ENCODE measurements around the gene ARHGAP1. TPM values are rescaled to one million over a fixed set of nuclear protein-coding genes. Genes with fewer than 3 reads are reported as not detected.

ARHGAP1 gene
- total and polyA plus RNA-seq, 2 of the 13 experiments (the other 11 are each of a cell fraction or from before 2014, with no cell fraction given): 18.6 to 30.3 TPM

DNA sequence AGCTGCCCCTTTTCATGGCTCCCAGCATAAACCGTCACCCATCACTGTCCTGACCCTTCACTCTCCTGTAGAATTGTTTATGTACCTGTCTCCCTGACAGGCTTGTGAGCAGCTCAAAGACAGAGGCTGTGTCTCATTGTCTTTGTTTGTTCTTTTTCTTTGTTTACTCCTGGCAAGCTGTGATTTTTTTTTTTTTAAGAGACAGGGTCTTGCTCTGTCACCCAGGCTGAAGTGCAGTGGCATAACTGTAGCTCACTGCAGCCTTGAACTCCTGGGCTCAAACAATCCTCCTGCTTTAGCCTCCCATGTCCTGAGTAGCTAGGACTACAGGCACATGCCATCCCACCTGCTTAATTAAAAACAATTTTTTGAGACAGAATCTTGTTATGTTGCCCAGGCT is 9.7 kb downstream of the ARHGAP1 start (continued):
- TF ChIP-seq, protein P1, sequence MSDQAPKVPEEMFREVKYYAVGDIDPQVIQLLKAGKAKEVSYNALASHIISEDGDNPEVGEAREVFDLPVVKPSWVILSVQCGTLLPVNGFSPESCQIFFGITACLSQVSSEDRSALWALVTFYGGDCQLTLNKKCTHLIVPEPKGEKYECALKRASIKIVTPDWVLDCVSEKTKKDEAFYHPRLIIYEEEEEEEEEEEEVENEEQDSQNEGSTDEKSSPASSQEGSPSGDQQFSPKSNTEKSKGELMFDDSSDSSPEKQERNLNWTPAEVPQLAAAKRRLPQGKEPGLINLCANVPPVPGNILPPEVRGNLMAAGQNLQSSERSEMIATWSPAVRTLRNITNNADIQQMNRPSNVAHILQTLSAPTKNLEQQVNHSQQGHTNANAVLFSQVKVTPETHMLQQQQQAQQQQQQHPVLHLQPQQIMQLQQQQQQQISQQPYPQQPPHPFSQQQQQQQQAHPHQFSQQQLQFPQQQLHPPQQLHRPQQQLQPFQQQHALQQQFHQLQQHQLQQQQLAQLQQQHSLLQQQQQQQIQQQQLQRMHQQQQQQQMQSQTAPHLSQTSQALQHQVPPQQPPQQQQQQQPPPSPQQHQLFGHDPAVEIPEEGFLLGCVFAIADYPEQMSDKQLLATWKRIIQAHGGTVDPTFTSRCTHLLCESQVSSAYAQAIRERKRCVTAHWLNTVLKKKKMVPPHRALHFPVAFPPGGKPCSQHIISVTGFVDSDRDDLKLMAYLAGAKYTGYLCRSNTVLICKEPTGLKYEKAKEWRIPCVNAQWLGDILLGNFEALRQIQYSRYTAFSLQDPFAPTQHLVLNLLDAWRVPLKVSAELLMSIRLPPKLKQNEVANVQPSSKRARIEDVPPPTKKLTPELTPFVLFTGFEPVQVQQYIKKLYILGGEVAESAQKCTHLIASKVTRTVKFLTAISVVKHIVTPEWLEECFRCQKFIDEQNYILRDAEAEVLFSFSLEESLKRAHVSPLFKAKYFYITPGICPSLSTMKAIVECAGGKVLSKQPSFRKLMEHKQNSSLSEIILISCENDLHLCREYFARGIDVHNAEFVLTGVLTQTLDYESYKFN (CRISPR knock-in tag; conservative IDR thresholded peaks at IDR 0.05): peak; percentile 65
- peak; percentile 57 for TF ChIP-seq GATAD2A (CRISPR knock-in tag; IDR thresholded peaks at IDR 0.05)
- peak; percentile 69 for TF ChIP-seq FOXA3 (CRISPR knock-in tag; IDR thresholded peaks at IDR 0.05)
- no peak for TF ChIP-seq U2AF1 (optimal IDR thresholded peaks at IDR 0.05; ENCODE audit: low read depth, low read length)
- no peak for TF ChIP-seq ZNF572 (CRISPR knock-in tag; IDR thresholded peaks at IDR 0.05)
- no peak for TF ChIP-seq TAF1 (CRISPR knock-in tag; IDR thresholded peaks at IDR 0.05)
- TF ChIP-seq, protein P2, sequence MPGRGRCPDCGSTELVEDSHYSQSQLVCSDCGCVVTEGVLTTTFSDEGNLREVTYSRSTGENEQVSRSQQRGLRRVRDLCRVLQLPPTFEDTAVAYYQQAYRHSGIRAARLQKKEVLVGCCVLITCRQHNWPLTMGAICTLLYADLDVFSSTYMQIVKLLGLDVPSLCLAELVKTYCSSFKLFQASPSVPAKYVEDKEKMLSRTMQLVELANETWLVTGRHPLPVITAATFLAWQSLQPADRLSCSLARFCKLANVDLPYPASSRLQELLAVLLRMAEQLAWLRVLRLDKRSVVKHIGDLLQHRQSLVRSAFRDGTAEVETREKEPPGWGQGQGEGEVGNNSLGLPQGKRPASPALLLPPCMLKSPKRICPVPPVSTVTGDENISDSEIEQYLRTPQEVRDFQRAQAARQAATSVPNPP (CRISPR knock-in tag; IDR thresholded peaks at IDR 0.05): no peak
- 0 out of 2 replicates have a peak, but pooled peaks have one; percentile 36 for TF ChIP-seq SOX13 (IDR thresholded peaks at IDR 0.05)
- TF ChIP-seq SOX13 (CRISPR knock-in tag; conservative IDR thresholded peaks at IDR 0.05 in 1 of 2, IDR thresholded peaks at IDR 0.05 in 1 of 2): peak in 1 of 2 experiments; percentile 83; a peak in 2 of 4 replicates
- no peak for TF ChIP-seq ZNF891 (CRISPR knock-in tag; IDR thresholded peaks at IDR 0.05)
- TF ChIP-seq ZNF292 (CRISPR knock-in tag; IDR thresholded peaks at IDR 0.05; ENCODE audit: borderline replicate concordance, low read depth): 0 out of 2 replicates have a peak, but pooled peaks have one; percentile 31
- peak; percentile 14; the same call in 1 of the 2 replicates for TF ChIP-seq RCOR2 (CRISPR knock-in tag; IDR thresholded peaks at IDR 0.05)
- TF ChIP-seq RXRB (CRISPR knock-in tag; IDR thresholded peaks at IDR 0.05; ENCODE audit: borderline replicate concordance): peak; percentile 42; the same call in 1 of the 2 replicates
- TF ChIP-seq EEA1 (CRISPR knock-in tag; IDR thresholded peaks at IDR 0.05; ENCODE audit: borderline replicate concordance): no peak
- TF ChIP-seq ZKSCAN5 (CRISPR knock-in tag; IDR thresholded peaks at IDR 0.05): no peak
- TF ChIP-seq ZBTB1 (CRISPR knock-in tag; IDR thresholded peaks at IDR 0.05; ENCODE audit: borderline replicate concordance): no peak
- TF ChIP-seq EED (CRISPR knock-in tag; IDR thresholded peaks at IDR 0.05): no peak
- 0 out of 2 replicates have a peak, but pooled peaks have one; percentile 40 for TF ChIP-seq ZNF605 (CRISPR knock-in tag; IDR thresholded peaks at IDR 0.05)
- TF ChIP-seq, protein P3, sequence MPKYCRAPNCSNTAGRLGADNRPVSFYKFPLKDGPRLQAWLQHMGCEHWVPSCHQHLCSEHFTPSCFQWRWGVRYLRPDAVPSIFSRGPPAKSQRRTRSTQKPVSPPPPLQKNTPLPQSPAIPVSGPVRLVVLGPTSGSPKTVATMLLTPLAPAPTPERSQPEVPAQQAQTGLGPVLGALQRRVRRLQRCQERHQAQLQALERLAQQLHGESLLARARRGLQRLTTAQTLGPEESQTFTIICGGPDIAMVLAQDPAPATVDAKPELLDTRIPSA (CRISPR knock-in tag; IDR thresholded peaks at IDR 0.05; ENCODE audit: borderline replicate concordance): no peak
- TF ChIP-seq ZNF205 (CRISPR knock-in tag; IDR thresholded peaks at IDR 0.05): peak; percentile 70; the same call in 1 of the 2 replicates
- TF ChIP-seq ZNF569 (CRISPR knock-in tag; IDR thresholded peaks at IDR 0.05; ENCODE audit: borderline replicate concordance): no peak
- peak; percentile 52 for TF ChIP-seq SKI (IDR thresholded peaks at IDR 0.05; ENCODE audit: partially characterized antibody)
- TF ChIP-seq FOXP1 (IDR thresholded peaks at IDR 0.05): no peak; the same call in 1 of the 2 replicates
- TF ChIP-seq FOXP1 (CRISPR knock-in tag; IDR thresholded peaks at IDR 0.05): peak; percentile 83
- no peak for TF ChIP-seq KLF12 (CRISPR knock-in tag; IDR thresholded peaks at IDR 0.05; ENCODE audit: borderline replicate concordance)
- TF ChIP-seq ZNF484 (CRISPR knock-in tag; IDR thresholded peaks at IDR 0.05; ENCODE audit: borderline replicate concordance, low read depth): no peak
- peak; percentile 33 for TF ChIP-seq TEAD3 (CRISPR knock-in tag; optimal IDR thresholded peaks at IDR 0.05; ENCODE audit: borderline replicate concordance)
- no peak for TF ChIP-seq AGO2 (optimal IDR thresholded peaks at IDR 0.05; ENCODE audit: low read depth, low read length)

All from HepG2 (cell line).